Activated CD8-positive, alpha-beta memory T cell treated with anti-CD3 and anti-CD28 coated beads for 1 hour (primary cell): ENCODE measurements around the gene STRN.

Source experiments
- DNase-seq, 2 donors: peaks; one replicate each; pipeline ENCODE4 v3.0.0-alpha.2; 2020; ENCODE audit warnings: low read depth in 1 of 2; ENCODE audit errors: extremely low read depth in 1 of 2

STRN gene

DNA sequence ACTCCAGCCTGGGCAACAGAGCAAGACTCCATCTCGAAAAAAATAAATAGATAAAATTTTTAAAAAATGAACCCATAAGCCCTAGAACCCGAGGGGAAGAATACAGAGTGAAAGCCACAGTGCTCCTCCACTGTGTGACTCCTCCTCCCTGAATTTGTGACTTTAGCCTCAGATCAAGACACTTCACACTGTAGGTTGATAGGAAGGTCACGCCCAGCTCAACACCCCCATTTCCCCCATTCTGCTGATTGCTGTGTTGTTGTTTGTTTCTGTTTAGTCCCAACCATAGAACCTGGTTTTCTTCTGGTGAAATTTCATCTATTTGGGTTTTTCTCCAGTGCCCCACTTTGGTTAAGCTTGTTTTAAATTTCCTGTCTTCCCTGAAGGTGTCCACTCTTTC lies 167.6 kb downstream of the STRN start:
- no peak for DNase-seq

DNA sequence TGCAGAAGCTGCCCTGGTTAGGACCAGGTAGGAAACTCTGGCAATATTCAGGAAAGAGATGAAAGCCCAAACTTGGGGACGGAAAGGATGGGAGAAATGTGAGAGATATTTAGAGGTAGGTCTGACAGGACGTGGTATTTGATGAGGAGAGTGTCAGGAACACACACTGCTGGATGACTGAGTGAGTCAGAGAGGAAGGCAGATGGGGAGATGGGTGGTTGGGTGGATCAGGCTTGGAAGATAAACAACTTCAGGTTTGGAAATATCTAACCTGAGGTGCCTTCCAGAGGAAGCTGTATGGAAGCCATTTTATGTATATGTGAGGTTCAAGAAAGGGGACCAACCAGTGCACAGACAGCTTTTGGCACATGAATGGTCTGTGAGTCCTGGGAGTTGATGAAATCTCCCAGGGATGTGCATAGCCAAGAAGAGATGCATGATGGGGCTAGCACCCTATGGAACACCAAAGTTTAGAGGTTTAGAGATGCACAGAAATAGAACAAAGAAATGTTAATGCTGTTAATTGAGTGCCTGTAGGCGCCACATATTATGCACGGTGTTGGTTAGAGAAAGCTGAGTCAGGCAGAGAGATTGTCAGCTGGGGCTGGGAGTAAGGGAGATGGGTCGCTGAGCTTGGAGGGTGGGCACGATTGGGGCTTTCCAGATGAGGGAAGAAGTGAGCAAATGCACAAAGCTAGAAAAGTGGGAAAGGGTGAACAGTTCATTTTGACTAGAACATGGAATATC lies 168.8 kb downstream of the STRN start:
- no peak for DNase-seq
